ENCODE data around the gene OR51E2. TPM values are rescaled to one million over a fixed set of nuclear protein-coding genes. Genes with fewer than 3 reads are reported as not detected.

The OR51E2 gene
- total RNA-seq, 4 donors from 2014 or later, result 0.67 to 2.5 (median 0.94) TPM; not detected in 1

- Histone ChIP-seq H3K4me1 (peaks cover 0 to 9% (median 0%) of the 10 kb centered on the region in 3 donors), H3K27ac (no peak overlapping the region), H3K27me3 (no peaks in the 10 kb centered on the region), H3K4me3 (no peak overlapping the region), H3K36me3 (no peaks in the 10 kb centered on the region), H3K9me3 (no peaks in the 10 kb centered on the region)
- WGBS, 2 donors (ENCODE audit: low coverage in 1 of 2), result 87 to 91% methylated on average over 3 of the region's 3 CpGs
- no peak for TF ChIP-seq EP300 (IDR thresholded peaks at IDR 0.05)
- no peak for TF ChIP-seq POLR2A (IDR thresholded peaks at IDR 0.05)
- no peak for TF ChIP-seq CTCF (IDR thresholded peaks at IDR 0.05)
- TF ChIP-seq POLR2AphosphoS5 (IDR thresholded peaks at IDR 0.05), result no peak
- no peak for ATAC-seq
These were observed 2.2 kb upstream of the OR51E2 start for GRCh38 chr11:4699697-4700435.

GRCh38 chr11:4695442-4695841 lies 2.2 kb downstream of the OR51E2 start:
- no peak for ATAC-seq
- Histone ChIP-seq H3K4me1 (peaks cover 0 to 9% (median 3%) of the 10 kb centered on the region in 3 donors), H3K4me3 (no peak overlapping the region), H3K9me3 (no peaks in the 10 kb centered on the region), H3K27me3 (no peaks in the 10 kb centered on the region), H3K36me3 (no peaks in the 10 kb centered on the region), H3K27ac (no peak overlapping the region)
- TF ChIP-seq EP300 (IDR thresholded peaks at IDR 0.05) (no peak), CTCF (IDR thresholded peaks at IDR 0.05) (no peak), POLR2A (IDR thresholded peaks at IDR 0.05) (no peak), POLR2AphosphoS5 (IDR thresholded peaks at IDR 0.05) (no peak)
- WGBS, 2 donors (ENCODE audit: low coverage in 1 of 2), result 0 to 9% methylated on average over 1 of the region's 1 CpG

- no peaks in the 10 kb centered on the region for H3K27me3 ChIP-seq
- TF ChIP-seq POLR2AphosphoS5 (IDR thresholded peaks at IDR 0.05) (no peak), EP300 (IDR thresholded peaks at IDR 0.05) (no peak), CTCF (IDR thresholded peaks at IDR 0.05) (no peak), POLR2A (IDR thresholded peaks at IDR 0.05) (no peak)
- H3K4me3 ChIP-seq, result no peak overlapping the region
- H3K27ac ChIP-seq, result no peak overlapping the region
- H3K36me3 ChIP-seq, result no peaks in the 10 kb centered on the region
- H3K9me3 ChIP-seq, result no peaks in the 10 kb centered on the region
- no peaks in the 10 kb centered on the region for H3K4me1 ChIP-seq
- 72 to 78% methylated on average over 3 of the region's 3 CpGs for WGBS, 2 donors (ENCODE audit: low coverage in 1 of 2)
- no peak for ATAC-seq
These were observed 12.9 kb downstream of the OR51E2 start for GRCh38 chr11:4684631-4685285.

- Histone ChIP-seq H3K27ac (no peak overlapping the region), H3K4me1 (no peaks in the 10 kb centered on the region), H3K27me3 (no peaks in the 10 kb centered on the region), H3K36me3 (no peaks in the 10 kb centered on the region), H3K4me3 (no peak overlapping the region), H3K9me3 (no peaks in the 10 kb centered on the region)
- ATAC-seq, result no peak
- TF ChIP-seq CTCF (IDR thresholded peaks at IDR 0.05) (no peak), EP300 (IDR thresholded peaks at IDR 0.05) (no peak), POLR2AphosphoS5 (IDR thresholded peaks at IDR 0.05) (no peak), POLR2A (IDR thresholded peaks at IDR 0.05) (no peak)
- WGBS, 2 donors (ENCODE audit: low coverage in 1 of 2), result 68 to 69% methylated on average over 2 of the region's 2 CpGs
These were observed 14.8 kb downstream of the OR51E2 start for GRCh38 chr11:4682623-4683419.

Data from gastroesophageal sphincter (tissue), 4 donors.